Pancreas (tissue), 10 donors: ENCODE measurements around the gene SYT12. TPM values are rescaled to one million over a fixed set of nuclear protein-coding genes. Genes with fewer than 3 reads are reported as not detected.

Experiments used
- ATAC-seq, 4 donors: fragments of 200-7000 bp; cut with Tn5 transposase; one replicate each; pipeline versions ENCODE4 v1.8.0 to v1.9.1; 2020; ENCODE audit warnings: mild to moderate bottlenecking in 4 of 4, moderate library complexity in 4 of 4
- DNase-seq, 6 donors: peaks; one replicate each; pipeline ENCODE4 v3.0.0-alpha.2; 2020
- FAIRE-seq: peaks from 2 replicates; lab custom pipeline; 2012; peaks lifted over from hg19 to GRCh38; lab: Jason Lieb, UNC
- H3K27ac ChIP-seq, 4 donors: fragments of 200-600 bp; sonication (generic); 1 replicate in 3 of 4; 2 replicates in 1 of 4; pipeline versions ENCODE4 v1.5.0 to v1.8.0; 2020
- H3K27me3 ChIP-seq, 4 donors: fragments of 200-600 bp; one replicate each; pipeline ENCODE4 v1.8.0; 2021
- H3K36me3 ChIP-seq, 3 donors: fragments of 200-600 bp; sonication (generic) in 1 of 3; one replicate each; pipeline versions ENCODE4 v1.5.0 to v1.8.0; 2020 to 2021
- H3K4me1 ChIP-seq, 3 donors: fragments of 200-600 bp; one replicate each; pipeline ENCODE4 v1.8.0; 2021
- H3K4me3 ChIP-seq, 4 donors: fragments of 200-600 bp; sonication (generic) in 2 of 4; one replicate each; pipeline versions ENCODE4 v1.5.0 to v1.8.0; 2020 to 2021
- H3K9me3 ChIP-seq, 4 donors: fragments of 200-600 bp; one replicate each; pipeline ENCODE4 v1.8.0; 2021
- WGBS, 2 donors: extraction: QIAGEN DNeasy Blood & Tissue Kit; methylation state at CpG; one replicate each; pipeline ENCODE4 v1.1.7; 2013; 5-methylcytosine and 5-hydroxymethylcytosine counted together
- intact Hi-C, 3 donors: fragments of 100-400 bp; cut with DNase I; formaldehyde crosslinking; loops; one replicate each; pipeline versions ENCODE4 v1.11.1 to v1.14.2; 2022
- polyA plus RNA-seq, 2 donors: library from polyadenylated mRNA; stranded (reverse); fragments of 200-250 nt; gene quantifications; one replicate each; pipeline ENCODE4 v1.2.3, GENCODE V29; 2013
- total RNA-seq, 6 donors: library from RNA; stranded (reverse); fragmentation: NEBNext Ultra II Directional in 4 of 6; extraction: Animal tissue kit (Norgen Biotek cat#: 25700) in 4 of 6; gene quantifications; one replicate each; pipeline versions ENCODE4 v1.2.1 to v1.2.4, GENCODE V29; 2021 to 2023
- TF ChIP-seq, protein P1 (sequence below), 4 donors: fragments of 200-600 bp; sonication (generic) in 3 of 4; IDR thresholded peaks; one replicate each; pipeline versions ENCODE4 v1.5.0 to v1.8.0; 2021; ENCODE audit warnings: antibody characterized with exemption in 4 of 4
- donor health status: healthy with polysubstance abuse.
- donor health status: DM: no; HTN: no; CAD: no; lungs with moderate emphysema.
- donor health status: DM: no; HTN: no; CAD: no.
- donor health status: control.
- donor health status: control.
- donor health status: Bipolar disorder and iron deficiency.
- donor health status: DM: yes; HTN: yes; CAD: no.
- donor health status: DM: no; HTN: no; CAD: no.
- donor health status: DM: no; HTN: no; CAD: no.
- donor health status: DM: yes; HTN: yes; CAD: no.

SYT12 gene
- total and polyA plus RNA-seq, 8 donors = 0.19 to 2.6 (median 0.42) TPM

DNA sequence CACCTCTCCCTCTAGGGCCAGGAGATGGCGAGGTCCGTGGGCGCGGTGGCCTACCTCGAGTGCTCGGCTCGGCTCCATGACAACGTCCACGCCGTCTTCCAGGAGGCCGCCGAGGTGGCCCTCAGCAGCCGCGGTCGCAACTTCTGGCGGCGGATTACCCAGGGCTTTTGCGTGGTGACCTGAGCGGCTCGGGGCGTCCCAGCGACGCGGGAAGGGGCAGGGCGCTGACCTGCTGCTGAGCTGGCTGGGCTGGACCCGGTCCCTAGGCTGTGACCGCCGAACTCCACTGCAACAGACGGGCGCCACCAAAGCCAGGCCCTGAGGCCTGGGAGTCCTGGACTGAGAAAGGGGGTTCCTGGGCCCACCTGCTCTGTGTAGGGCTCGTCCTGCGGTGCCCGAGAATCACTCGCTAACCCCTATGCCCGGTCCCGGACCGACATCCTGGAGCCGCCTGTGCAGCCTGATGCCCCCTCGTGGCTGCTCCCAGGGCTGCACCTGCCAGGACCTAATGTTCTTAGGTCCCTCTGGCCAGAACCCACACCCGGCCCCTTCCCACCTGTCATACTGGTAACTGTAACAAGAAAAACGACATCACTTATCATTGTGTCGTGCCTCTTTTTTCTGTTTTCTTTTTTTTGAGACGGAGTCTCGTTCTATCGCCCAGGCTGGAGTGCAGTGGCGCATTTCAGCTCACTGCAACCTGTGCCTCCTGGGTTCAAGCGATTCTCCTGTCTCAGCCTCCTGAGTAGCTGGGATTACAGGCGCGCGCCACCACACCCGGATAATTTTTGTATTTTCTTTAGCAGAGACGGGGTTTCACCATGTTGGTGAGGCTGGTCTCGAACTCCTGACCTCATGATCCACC is 48.7 kb downstream of the SYT12 start:
- intact Hi-C loops = no loop called here
- 68 to 73% methylated on average over 53 of the region's 53 CpGs for WGBS, 2 donors
- H3K4me1 ChIP-seq = no peaks in the 10 kb centered on the region
- no peaks in the 10 kb centered on the region for H3K9me3 ChIP-seq
- H3K27me3 ChIP-seq = no peaks in the 10 kb centered on the region
- TF ChIP-seq, protein P1, sequence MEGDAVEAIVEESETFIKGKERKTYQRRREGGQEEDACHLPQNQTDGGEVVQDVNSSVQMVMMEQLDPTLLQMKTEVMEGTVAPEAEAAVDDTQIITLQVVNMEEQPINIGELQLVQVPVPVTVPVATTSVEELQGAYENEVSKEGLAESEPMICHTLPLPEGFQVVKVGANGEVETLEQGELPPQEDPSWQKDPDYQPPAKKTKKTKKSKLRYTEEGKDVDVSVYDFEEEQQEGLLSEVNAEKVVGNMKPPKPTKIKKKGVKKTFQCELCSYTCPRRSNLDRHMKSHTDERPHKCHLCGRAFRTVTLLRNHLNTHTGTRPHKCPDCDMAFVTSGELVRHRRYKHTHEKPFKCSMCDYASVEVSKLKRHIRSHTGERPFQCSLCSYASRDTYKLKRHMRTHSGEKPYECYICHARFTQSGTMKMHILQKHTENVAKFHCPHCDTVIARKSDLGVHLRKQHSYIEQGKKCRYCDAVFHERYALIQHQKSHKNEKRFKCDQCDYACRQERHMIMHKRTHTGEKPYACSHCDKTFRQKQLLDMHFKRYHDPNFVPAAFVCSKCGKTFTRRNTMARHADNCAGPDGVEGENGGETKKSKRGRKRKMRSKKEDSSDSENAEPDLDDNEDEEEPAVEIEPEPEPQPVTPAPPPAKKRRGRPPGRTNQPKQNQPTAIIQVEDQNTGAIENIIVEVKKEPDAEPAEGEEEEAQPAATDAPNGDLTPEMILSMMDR (IDR thresholded peaks at IDR 0.05) = peak; percentile 55 to 80 (median 72)
- DNase-seq = peak in 4 of 6 donors; percentile 61 to 88 (median 68)
- H3K27ac ChIP-seq = no peak overlapping the region
- H3K4me3 ChIP-seq = no peak overlapping the region
- no peak for FAIRE-seq
- ATAC-seq = peak; percentile 59 to 91 (median 86)
- no peaks in the 10 kb centered on the region for H3K36me3 ChIP-seq

DNA sequence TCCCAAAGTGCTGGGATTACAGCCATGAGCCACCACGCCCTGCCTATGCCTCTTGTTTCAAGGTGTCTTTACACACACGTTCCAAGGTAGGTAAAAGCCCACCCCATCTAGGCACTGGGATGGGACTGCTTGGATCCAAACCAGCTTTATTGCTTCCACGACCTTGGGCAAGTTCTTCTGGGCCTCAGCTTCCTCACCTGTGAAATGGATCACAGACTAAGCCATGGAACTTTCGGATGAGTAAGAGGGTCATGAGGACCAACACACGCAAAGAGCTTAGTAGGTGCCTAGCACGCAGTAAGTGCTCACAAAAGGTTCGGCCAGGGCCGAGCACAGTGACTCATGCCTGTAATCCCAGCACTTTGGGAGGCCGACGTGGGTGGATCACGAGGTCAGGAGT is 49.4 kb downstream of the SYT12 start:
- no peaks in the 10 kb centered on the region for H3K4me1 ChIP-seq
- intact Hi-C loops = no loop called here
- no peaks in the 10 kb centered on the region for H3K9me3 ChIP-seq
- ATAC-seq (no peak), DNase-seq (no peak), FAIRE-seq (no peak)
- H3K27me3 ChIP-seq = no peaks in the 10 kb centered on the region
- 81 to 87% methylated on average over 11 of the region's 11 CpGs for whole genome bisulfite sequencing, 2 donors
- no peak overlapping the region for H3K4me3 ChIP-seq
- H3K36me3 ChIP-seq = no peaks in the 10 kb centered on the region
- H3K27ac ChIP-seq = no peak overlapping the region
- TF ChIP-seq, protein P1 (IDR thresholded peaks at IDR 0.05) = no peak

DNA sequence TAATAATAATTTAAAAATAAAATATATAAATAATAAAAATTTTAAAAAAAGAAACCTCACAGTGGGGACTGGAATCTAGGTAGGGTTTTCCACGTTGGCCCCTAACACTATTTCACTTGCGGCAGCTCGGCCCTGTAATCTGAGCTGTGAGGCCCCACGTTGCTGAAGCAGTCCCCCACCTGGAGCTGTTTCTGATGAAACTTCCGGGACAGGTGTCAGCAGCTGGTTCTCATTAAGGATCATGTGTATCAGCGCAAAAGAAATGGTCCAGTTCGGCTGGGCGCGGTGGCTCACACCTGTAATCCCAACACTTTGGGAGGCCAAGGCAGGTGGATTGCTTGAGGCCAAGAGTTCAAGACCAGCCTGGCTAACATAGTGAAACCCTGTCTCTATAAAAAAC is 51.0 kb downstream of the SYT12 start:
- TF ChIP-seq, protein P1 (IDR thresholded peaks at IDR 0.05) = no peak

DNA sequence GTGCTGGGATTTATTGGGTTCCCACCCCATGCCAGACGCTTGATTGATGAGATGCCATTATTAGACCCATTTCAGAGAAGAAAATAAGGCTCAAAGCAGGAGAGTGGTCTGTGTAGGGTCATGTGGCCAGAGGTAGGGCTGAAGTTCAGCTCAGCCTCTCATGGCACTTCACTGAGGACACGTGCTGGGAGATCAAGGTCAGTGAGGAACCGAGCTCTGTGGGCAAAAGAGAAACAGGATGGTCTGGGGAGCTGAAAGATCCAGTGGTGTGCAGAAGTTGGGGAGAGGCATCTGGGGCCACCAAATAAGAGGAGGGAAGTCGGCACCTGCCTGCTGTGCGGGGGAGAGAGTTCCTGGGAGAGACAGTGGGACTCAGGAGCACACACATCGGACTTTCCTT is 53.3 kb downstream of the SYT12 start:
- 62 to 63% methylated on average over 6 of the region's 6 CpGs for WGBS, 2 donors
- Histone ChIP-seq H3K27me3 (no peaks in the 10 kb centered on the region), H3K4me3 (no peak overlapping the region), H3K9me3 (no peaks in the 10 kb centered on the region), H3K4me1 (no peaks in the 10 kb centered on the region), H3K36me3 (no peaks in the 10 kb centered on the region), H3K27ac (no peak overlapping the region)
- TF ChIP-seq, protein P1 (IDR thresholded peaks at IDR 0.05) = no peak
- FAIRE-seq (no peak), DNase-seq (no peak), ATAC-seq (peak; percentile 9 to 63 (median 58))
- intact Hi-C loops = no loop called here

More for the DNA sequence above, 51.0 kb downstream of the SYT12 start:
- intact Hi-C loops = no loop called here
- no peaks in the 10 kb centered on the region for H3K4me1 ChIP-seq
- H3K36me3 ChIP-seq = no peaks in the 10 kb centered on the region
- no peaks in the 10 kb centered on the region for H3K9me3 ChIP-seq
- no peak for DNase-seq
- H3K4me3 ChIP-seq = no peak overlapping the region
- WGBS, 2 donors = 88 to 95% methylated on average over 9 of the region's 9 CpGs
- FAIRE-seq = no peak
- ATAC-seq = no peak
- H3K27me3 ChIP-seq = no peaks in the 10 kb centered on the region
- H3K27ac ChIP-seq = no peak overlapping the region
